IPS-11a (cell line): ENCODE measurements around the gene UGT2B17.

Source experiments
- H3K4me3 ChIP-seq: one replicate; pipeline ENCODE4 v1.5.1; 2013; ENCODE audit warnings: low read depth, low read length, control low read depth

The UGT2B17 gene

DNA sequence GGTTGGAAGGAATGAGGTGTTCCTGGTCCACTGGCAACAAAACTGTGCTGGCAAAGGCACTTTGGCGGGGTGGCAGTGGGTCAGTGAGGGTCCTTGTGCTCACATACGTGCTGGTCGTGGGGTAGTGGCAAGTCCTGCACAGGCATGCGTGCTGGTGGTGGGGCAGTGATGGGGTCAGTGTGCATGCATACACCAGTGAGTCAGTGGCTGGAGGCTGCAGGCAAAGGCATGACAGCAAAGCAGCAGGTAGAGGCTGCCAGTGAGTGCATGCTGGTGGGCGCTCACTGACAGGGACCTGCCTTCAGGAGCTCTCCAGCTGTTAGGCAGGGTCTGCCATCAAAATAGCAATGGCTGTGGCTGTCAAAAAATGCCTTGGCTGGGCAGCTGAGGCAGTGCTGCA is 86.8 kb downstream of the UGT2B17 start:
- H3K4me3 ChIP-seq, result no peak overlapping the region
